ENCODE measurements around the gene ZNF155.

The ZNF155 gene

GRCh38 chr19:43983912-43984686 lies at the start of gene ZNF155 (continued):
- TF ChIP-seq ZNF777 (tag by site-specific recombination; IDR thresholded peaks at IDR 0.05; ENCODE audit: borderline replicate concordance) = peak; percentile 100
- no peak for TF ChIP-seq TSHZ1 (tag by site-specific recombination; IDR thresholded peaks at IDR 0.05; ENCODE audit: borderline replicate concordance)
- peak; percentile 96 for TF ChIP-seq ZBTB8A (tag by site-specific recombination; IDR thresholded peaks at IDR 0.05)
- TF ChIP-seq ZBTB48 (tag by site-specific recombination; IDR thresholded peaks at IDR 0.05) = 0 out of 2 replicates have a peak, but pooled peaks have one; percentile 17
- peak; percentile 81 for TF ChIP-seq ZIC2 (tag by site-specific recombination; IDR thresholded peaks at IDR 0.05)
- TF ChIP-seq SCRT1 (tag by site-specific recombination; IDR thresholded peaks at IDR 0.05; ENCODE audit: borderline replicate concordance) = peak; percentile 93
- TF ChIP-seq ZNF518A (tag by site-specific recombination; conservative IDR thresholded peaks at IDR 0.05; ENCODE audit: low read depth) = peak; percentile 76
- TF ChIP-seq ZNF623 (tag by site-specific recombination; IDR thresholded peaks at IDR 0.05) = no peak; the same call in 1 of the 2 replicates
- no peak; the same call in 1 of the 2 replicates for TF ChIP-seq ZNF560 (tag by site-specific recombination; IDR thresholded peaks at IDR 0.05; ENCODE audit: borderline replicate concordance)
- TF ChIP-seq ZNF138 (tag by site-specific recombination; IDR thresholded peaks at IDR 0.05; ENCODE audit: borderline replicate concordance) = no peak
- 0 out of 2 replicates have a peak, but pooled peaks have one; percentile 5 for TF ChIP-seq ZNF214 (tag by site-specific recombination; IDR thresholded peaks at IDR 0.05; ENCODE audit: borderline replicate concordance)
- TF ChIP-seq ZFP37 (tag by site-specific recombination; IDR thresholded peaks at IDR 0.05) = peak; percentile 49; the same call in 1 of the 2 replicates
- TF ChIP-seq SP7 (tag by site-specific recombination; IDR thresholded peaks at IDR 0.05) = peak; percentile 73
- peak; percentile 88; the same call in 1 of the 2 replicates for TF ChIP-seq ZNF660 (tag by site-specific recombination; IDR thresholded peaks at IDR 0.05)
- TF ChIP-seq, protein P1, sequence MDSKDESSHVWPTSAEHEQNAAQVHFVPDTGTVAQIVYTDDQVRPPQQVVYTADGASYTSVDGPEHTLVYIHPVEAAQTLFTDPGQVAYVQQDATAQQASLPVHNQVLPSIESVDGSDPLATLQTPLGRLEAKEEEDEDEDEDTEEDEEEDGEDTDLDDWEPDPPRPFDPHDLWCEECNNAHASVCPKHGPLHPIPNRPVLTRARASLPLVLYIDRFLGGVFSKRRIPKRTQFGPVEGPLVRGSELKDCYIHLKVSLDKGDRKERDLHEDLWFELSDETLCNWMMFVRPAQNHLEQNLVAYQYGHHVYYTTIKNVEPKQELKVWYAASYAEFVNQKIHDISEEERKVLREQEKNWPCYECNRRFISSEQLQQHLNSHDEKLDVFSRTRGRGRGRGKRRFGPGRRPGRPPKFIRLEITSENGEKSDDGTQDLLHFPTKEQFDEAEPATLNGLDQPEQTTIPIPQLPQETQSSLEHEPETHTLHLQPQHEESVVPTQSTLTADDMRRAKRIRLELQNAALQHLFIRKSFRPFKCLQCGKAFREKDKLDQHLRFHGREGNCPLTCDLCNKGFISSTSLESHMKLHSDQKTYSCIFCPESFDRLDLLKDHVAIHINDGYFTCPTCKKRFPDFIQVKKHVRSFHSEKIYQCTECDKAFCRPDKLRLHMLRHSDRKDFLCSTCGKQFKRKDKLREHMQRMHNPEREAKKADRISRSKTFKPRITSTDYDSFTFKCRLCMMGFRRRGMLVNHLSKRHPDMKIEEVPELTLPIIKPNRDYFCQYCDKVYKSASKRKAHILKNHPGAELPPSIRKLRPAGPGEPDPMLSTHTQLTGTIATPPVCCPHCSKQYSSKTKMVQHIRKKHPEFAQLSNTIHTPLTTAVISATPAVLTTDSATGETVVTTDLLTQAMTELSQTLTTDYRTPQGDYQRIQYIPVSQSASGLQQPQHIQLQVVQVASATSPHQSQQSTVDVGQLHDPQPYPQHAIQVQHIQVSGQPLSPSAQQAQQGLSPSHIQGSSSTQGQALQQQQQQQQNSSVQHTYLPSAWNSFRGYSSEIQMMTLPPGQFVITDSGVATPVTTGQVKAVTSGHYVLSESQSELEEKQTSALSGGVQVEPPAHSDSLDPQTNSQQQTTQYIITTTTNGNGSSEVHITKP (tag by site-specific recombination; IDR thresholded peaks at IDR 0.05) = peak; percentile 99
- peak; percentile 98 for TF ChIP-seq ZNF223 (tag by site-specific recombination; IDR thresholded peaks at IDR 0.05)
- peak; percentile 87 for TF ChIP-seq ZXDB (tag by site-specific recombination; IDR thresholded peaks at IDR 0.05)
- peak; percentile 22; the same call in 1 of the 2 replicates for TF ChIP-seq ZNF10 (tag by site-specific recombination; IDR thresholded peaks at IDR 0.05)
- TF ChIP-seq ZNF600 (tag by site-specific recombination; IDR thresholded peaks at IDR 0.05) = peak; percentile 63
- TF ChIP-seq YY2 (tag by site-specific recombination; IDR thresholded peaks at IDR 0.05) = peak; percentile 77
- TF ChIP-seq GLIS1 (tag by site-specific recombination; IDR thresholded peaks at IDR 0.05) = peak; percentile 96
- no peak; the same call in 1 of the 2 replicates for TF ChIP-seq KLF9 (tag by site-specific recombination; IDR thresholded peaks at IDR 0.05; ENCODE audit: low read depth)
- TF ChIP-seq ZNF610 (tag by site-specific recombination; IDR thresholded peaks at IDR 0.05; ENCODE audit: borderline replicate concordance) = 0 out of 2 replicates have a peak, but pooled peaks have one; percentile 21
- TF ChIP-seq ZNF398 (tag by site-specific recombination; IDR thresholded peaks at IDR 0.05) = peak; percentile 82
- TF ChIP-seq SCRT2 (tag by site-specific recombination; IDR thresholded peaks at IDR 0.05) = peak; percentile 97
